Mesodermal cell (in vitro differentiated cells): ENCODE data around the gene SIL1.

ENCODE experiments used
- H3K27ac ChIP-seq: 2 replicates; pipeline ENCODE4 v1.7.0; 2013; ENCODE audit warnings: mild to moderate bottlenecking, low read depth, low read length, moderate library complexity; ENCODE audit not compliant: severe bottlenecking
- H3K36me3 ChIP-seq: 2 replicates; pipeline ENCODE4 v1.7.1; 2013; ENCODE audit warnings: mild to moderate bottlenecking, low read length, moderate library complexity; ENCODE audit not compliant: control insufficient read depth, insufficient read depth
- H3K4me1 ChIP-seq: one replicate; pipeline ENCODE4 v1.7.1; 2013; ENCODE audit warnings: mild to moderate bottlenecking, low read length; ENCODE audit not compliant: insufficient read depth, control insufficient read depth, poor library complexity, severe bottlenecking
- H3K4me3 ChIP-seq: 2 replicates; pipeline ENCODE4 v1.7.0; 2013; ENCODE audit warnings: low read length, control low read depth, mild to moderate bottlenecking; ENCODE audit not compliant: insufficient read depth, poor library complexity, severe bottlenecking; ENCODE audit errors: extremely low read depth
- H3K9me3 ChIP-seq: 2 replicates; pipeline ENCODE4 v1.7.1; 2013; ENCODE audit warnings: mild to moderate bottlenecking, low read length, moderate library complexity; ENCODE audit not compliant: control insufficient read depth
- WGBS, 2 experiments: methylation state at CpG; one replicate each; pipeline ENCODE4 v1.1.5; 2013; ENCODE audit warnings: missing lambda C conversion rate in 2 of 2; ENCODE audit not compliant: insufficient coverage in 2 of 2; 5-methylcytosine and 5-hydroxymethylcytosine counted together

SIL1 gene

DNA sequence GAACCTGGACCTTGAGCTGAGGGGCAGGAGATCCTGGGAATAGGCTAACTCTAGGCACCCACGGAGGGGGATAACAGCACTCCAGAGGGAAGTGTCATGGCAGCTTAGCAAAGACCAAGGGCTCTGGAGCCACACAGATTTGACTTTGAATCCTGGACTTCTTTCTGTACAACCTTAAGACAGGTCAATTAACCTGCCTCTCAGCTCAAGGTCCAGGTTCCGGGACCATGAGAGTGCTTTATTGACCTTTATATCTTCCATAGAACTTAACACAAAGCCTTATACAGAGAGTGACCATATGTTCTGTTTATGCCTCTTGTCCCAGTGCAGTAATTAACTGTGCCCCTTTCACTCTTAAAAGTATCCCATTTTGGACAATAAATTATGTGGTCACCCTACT lies 232.5 kb downstream of the SIL1 start:
- Histone ChIP-seq H3K27ac (no peak overlapping the region), H3K4me3 (no peak overlapping the region), H3K36me3 (no peaks in the 10 kb centered on the region), H3K9me3 (no peaks in the 10 kb centered on the region), H3K4me1 (peaks cover 38% of the 10 kb centered on the region)
- WGBS, 2 experiments = 100% methylated on average over 2 of the region's 2 CpGs

DNA sequence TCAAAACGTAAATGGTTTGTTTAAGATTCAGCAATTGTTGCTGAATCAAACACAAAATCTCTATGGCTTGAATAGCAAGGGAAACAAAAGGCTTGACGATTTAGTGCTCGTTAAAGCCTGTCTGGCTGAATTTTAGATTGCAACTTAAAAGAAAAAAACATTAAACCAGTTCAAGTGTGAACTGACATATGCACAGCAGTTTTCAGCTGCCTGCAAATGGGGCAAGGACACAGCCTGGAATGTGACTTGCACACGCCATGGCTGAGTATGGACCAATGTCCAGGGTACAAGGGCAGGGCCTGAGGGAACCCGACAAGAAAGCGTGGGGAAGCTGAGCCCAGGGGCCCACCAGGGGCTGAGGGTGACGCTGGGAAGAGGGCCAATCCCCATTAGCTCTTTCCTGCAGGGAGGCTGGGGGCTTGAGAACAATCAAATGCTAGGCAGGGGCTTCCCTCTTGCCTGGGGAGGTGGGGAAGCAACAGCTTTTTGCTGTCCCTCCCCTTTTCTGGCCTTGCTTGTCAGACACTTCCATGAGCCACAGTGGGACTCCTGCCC lies 233.4 kb downstream of the SIL1 start:
- H3K4me1 ChIP-seq = peaks cover 38% of the 10 kb centered on the region
- WGBS, 2 experiments = 73% methylated on average over 5 to 6 of the region's 7 CpGs
- H3K9me3 ChIP-seq = no peaks in the 10 kb centered on the region
- no peak overlapping the region for H3K4me3 ChIP-seq
- peak overlapping the region; percentile 89 for H3K27ac ChIP-seq
- H3K36me3 ChIP-seq = no peaks in the 10 kb centered on the region

GRCh38 chr5:138963763-138964371 lies 234.3 kb downstream of the SIL1 start:
- peak overlapping the region; percentile 89 for H3K27ac ChIP-seq
- WGBS, 2 experiments = 68 to 75% methylated on average over 9 to 13 of the region's 13 CpGs
- H3K4me3 ChIP-seq = no peak overlapping the region
- no peaks in the 10 kb centered on the region for H3K9me3 ChIP-seq
- H3K4me1 ChIP-seq = peaks cover 38% of the 10 kb centered on the region
- H3K36me3 ChIP-seq = no peaks in the 10 kb centered on the region

- Histone ChIP-seq H3K36me3 (no peaks in the 10 kb centered on the region), H3K4me1 (peaks cover 35% of the 10 kb centered on the region), H3K27ac (peak overlapping the region; percentile 89), H3K4me3 (no peak overlapping the region), H3K9me3 (no peaks in the 10 kb centered on the region)
- 40 to 72% methylated on average over 2 of the region's 4 CpGs for WGBS, 2 experiments
Observed at GRCh38 chr5:138962614-138963370, 235.4 kb downstream of the SIL1 start.

DNA sequence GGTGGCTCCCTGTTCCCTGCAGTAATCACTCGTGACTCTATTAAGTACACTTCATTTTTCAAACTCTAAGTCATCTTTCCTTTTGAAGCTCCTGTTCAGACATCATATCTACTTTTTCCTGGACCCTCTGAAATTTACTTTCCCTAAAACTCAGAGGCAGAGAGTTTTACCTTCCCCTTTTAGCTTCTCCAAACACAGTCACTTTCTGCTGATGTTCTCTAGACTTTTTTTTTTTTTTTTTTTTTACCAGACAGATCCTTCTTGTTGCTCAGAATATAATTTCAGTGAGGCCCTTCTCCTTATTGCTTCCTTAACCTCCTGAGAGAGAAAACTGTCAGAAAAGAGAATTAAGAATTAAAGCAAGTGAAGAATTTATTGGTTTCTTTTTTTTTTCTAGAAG lies 236.4 kb downstream of the SIL1 start:
- Histone ChIP-seq H3K27ac (no peak overlapping the region), H3K4me3 (no peak overlapping the region), H3K36me3 (no peaks in the 10 kb centered on the region), H3K4me1 (peaks cover 35% of the 10 kb centered on the region), H3K9me3 (no peaks in the 10 kb centered on the region)
- 69 to 80% methylated on average over 1 of the region's 1 CpG for WGBS, 2 experiments

- Histone ChIP-seq H3K27ac (no peak overlapping the region), H3K9me3 (no peaks in the 10 kb centered on the region), H3K4me1 (peaks cover 35% of the 10 kb centered on the region), H3K4me3 (no peak overlapping the region), H3K36me3 (no peaks in the 10 kb centered on the region)
- 90 to 91% methylated on average over 1 of the region's 1 CpG for WGBS, 2 experiments
Observed at GRCh38 chr5:138961221-138961620, 236.9 kb downstream of the SIL1 start.

DNA sequence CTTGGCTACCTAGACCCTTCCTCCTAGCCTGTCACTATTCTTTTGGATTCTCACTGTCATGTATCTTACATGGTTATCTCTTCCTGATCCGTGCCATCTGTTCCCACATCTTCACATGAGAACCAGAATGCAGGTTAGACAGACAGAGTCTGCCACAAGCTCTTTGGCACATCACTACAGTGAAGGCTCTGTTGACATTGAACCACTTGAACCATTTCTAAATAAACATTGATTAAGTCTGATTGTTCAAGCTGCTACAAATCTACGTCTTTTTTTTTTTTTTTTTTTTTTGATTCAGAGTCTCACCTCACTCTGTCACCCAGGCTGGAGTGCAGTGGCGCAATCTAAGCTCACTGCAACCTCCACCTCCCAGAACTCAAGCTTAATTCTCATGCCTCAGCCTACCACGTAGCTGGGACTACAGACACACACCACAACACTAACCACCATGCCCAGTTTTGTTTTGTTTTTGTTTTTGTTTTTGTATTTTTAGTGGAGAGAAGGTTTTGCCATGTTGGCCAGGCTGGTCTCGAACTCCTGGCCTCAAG lies 237.9 kb downstream of the SIL1 start:
- 83 to 89% methylated on average over 1 to 3 of the region's 5 CpGs for WGBS, 2 experiments
- H3K4me3 ChIP-seq = no peak overlapping the region
- no peak overlapping the region for H3K27ac ChIP-seq
- no peaks in the 10 kb centered on the region for H3K9me3 ChIP-seq
- H3K4me1 ChIP-seq = peaks cover 35% of the 10 kb centered on the region
- H3K36me3 ChIP-seq = no peaks in the 10 kb centered on the region

GRCh38 chr5:138956801-138957200 lies 241.4 kb downstream of the SIL1 start:
- no CpG with 5 or more reads among the region's 1 CpG for WGBS, 2 experiments
- H3K27ac ChIP-seq = no peak overlapping the region
- no peaks in the 10 kb centered on the region for H3K36me3 ChIP-seq
- H3K4me3 ChIP-seq = no peak overlapping the region
- peaks cover 10% of the 10 kb centered on the region for H3K4me1 ChIP-seq
- no peaks in the 10 kb centered on the region for H3K9me3 ChIP-seq

DNA sequence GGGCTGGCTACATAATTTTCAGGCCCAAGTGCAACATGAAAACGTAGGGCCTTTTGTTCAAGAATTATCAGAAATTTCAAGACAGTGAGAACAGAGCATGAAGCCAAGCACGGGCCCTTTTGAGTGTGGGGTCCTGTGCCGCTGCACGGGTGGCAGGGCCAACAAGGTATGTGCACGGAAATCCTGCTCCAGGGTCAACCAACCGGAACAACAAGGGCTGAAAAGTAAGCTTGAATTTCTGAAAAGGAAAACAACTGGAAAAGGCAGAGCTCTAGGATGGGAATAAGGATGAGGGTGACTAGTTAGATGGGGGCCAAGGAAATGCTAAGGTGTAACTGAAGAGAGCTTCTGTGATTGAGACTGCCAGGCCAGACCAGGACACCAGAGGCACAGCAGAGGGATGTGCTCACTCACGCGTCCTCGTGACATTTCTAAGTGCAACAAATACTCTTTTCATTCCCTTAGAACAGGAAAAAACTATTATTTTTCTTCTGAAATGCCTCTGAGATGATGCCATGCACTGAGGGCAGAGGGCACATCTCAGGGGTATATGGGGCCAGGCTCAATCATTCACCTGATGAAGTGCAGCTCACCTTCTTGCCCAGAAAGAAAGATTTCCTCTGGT lies 242.4 kb downstream of the SIL1 start:
- Histone ChIP-seq H3K4me1 (peaks cover 6% of the 10 kb centered on the region), H3K27ac (no peak overlapping the region), H3K9me3 (no peaks in the 10 kb centered on the region), H3K4me3 (no peak overlapping the region), H3K36me3 (no peaks in the 10 kb centered on the region)
- WGBS, 2 experiments = 83 to 91% methylated on average over 6 to 8 of the region's 9 CpGs

DNA sequence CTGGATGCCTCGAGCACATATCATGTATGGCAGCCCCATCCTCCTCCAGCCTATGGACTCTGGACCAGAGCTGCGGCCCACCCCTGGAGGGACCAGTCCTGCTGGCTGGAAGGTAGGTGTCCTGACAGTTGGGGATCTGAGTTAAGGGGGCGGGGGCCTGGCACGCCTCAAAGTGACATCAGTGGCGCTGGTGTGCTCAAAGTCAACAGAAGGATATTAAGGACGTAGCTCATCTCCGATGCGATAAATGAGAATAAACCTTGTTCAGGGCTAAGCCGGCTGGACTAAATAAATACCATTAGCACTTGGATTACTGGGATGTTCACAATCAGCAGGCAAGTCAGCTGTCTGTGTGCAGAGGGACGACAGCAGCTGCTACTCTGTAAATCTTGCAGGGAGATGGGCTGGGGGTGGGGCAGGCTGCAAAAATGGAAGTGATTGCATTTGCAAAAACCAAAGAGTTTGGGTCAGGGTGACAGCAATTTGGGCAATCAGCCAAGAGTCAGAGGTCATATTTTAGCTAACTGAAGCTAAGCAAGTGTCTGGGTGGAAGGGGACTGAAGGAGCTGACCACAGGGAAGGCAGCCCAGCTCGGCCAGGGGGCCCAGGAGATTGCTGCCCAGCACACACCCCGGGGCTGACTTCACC lies 243.0 kb downstream of the SIL1 start:
- Histone ChIP-seq H3K9me3 (no peaks in the 10 kb centered on the region), H3K4me1 (peaks cover 6% of the 10 kb centered on the region), H3K36me3 (no peaks in the 10 kb centered on the region), H3K4me3 (no peak overlapping the region), H3K27ac (no peak overlapping the region)
- WGBS, 2 experiments = 88 to 89% methylated on average over 10 to 11 of the region's 12 CpGs
